ENCODE data around the gene UBE3B.

Gene UBE3B

GRCh38 chr12:109452489-109452888, 24.9 kb upstream of the UBE3B start:
- H3K27me3 ChIP-seq (ENCODE audit: control insufficient read depth, insufficient read depth, low read length): no peaks in the 10 kb centered on the region
- no peak overlapping the region for H3K9ac ChIP-seq (ENCODE audit: low read depth, low read length)
- H3K9me3 ChIP-seq (ENCODE audit: control insufficient read depth, insufficient read depth, low read length): no peaks in the 10 kb centered on the region
- no peak overlapping the region for H3K4me3 ChIP-seq (ENCODE audit: low read depth, low read length)
- peaks cover 4% of the 10 kb centered on the region for H3K4me1 ChIP-seq (ENCODE audit: control insufficient read depth, insufficient read depth, low read length)
- H3K36me3 ChIP-seq (ENCODE audit: control insufficient read depth, insufficient read depth, low read length): peaks cover 40% of the 10 kb centered on the region

- H3K4me1 ChIP-seq (ENCODE audit: control insufficient read depth, insufficient read depth, low read length): peaks cover 31% of the 10 kb centered on the region
- no peak overlapping the region for H3K4me3 ChIP-seq (ENCODE audit: low read depth, low read length)
- no peak overlapping the region for H3K9ac ChIP-seq (ENCODE audit: low read depth, low read length)
- peaks cover 34% of the 10 kb centered on the region for H3K36me3 ChIP-seq (ENCODE audit: control insufficient read depth, insufficient read depth, low read length)
- H3K9me3 ChIP-seq (ENCODE audit: control insufficient read depth, insufficient read depth, low read length): no peaks in the 10 kb centered on the region
- no peaks in the 10 kb centered on the region for H3K27me3 ChIP-seq (ENCODE audit: control insufficient read depth, insufficient read depth, low read length)
Measured at GRCh38 chr12:109455706-109456105, 21.7 kb upstream of the UBE3B start.

- Histone ChIP-seq H3K36me3 (ENCODE audit: control insufficient read depth, insufficient read depth, low read length) (peaks cover 18% of the 10 kb centered on the region), H3K4me3 (ENCODE audit: low read depth, low read length) (peak overlapping the region; percentile 4)
Measured at GRCh38 chr12:109458086-109458485, 19.3 kb upstream of the UBE3B start.

GRCh38 chr12:109458771-109459208, 18.6 kb upstream of the UBE3B start:
- no peaks in the 10 kb centered on the region for H3K27me3 ChIP-seq (ENCODE audit: control insufficient read depth, insufficient read depth, low read length)
- peak overlapping the region; percentile 6 for H3K4me3 ChIP-seq (ENCODE audit: low read depth, low read length)
- H3K36me3 ChIP-seq (ENCODE audit: control insufficient read depth, insufficient read depth, low read length): peaks cover 12% of the 10 kb centered on the region
- H3K9me3 ChIP-seq (ENCODE audit: control insufficient read depth, insufficient read depth, low read length): no peaks in the 10 kb centered on the region
- H3K9ac ChIP-seq (ENCODE audit: low read depth, low read length): no peak overlapping the region
- peaks cover 61% of the 10 kb centered on the region for H3K4me1 ChIP-seq (ENCODE audit: control insufficient read depth, insufficient read depth, low read length)

More at GRCh38 chr12:109458086-109458485, 19.3 kb upstream of the UBE3B start:
- Histone ChIP-seq H3K9me3 (ENCODE audit: control insufficient read depth, insufficient read depth, low read length) (no peaks in the 10 kb centered on the region), H3K27me3 (ENCODE audit: control insufficient read depth, insufficient read depth, low read length) (no peaks in the 10 kb centered on the region), H3K9ac (ENCODE audit: low read depth, low read length) (peak overlapping the region; percentile 55), H3K4me1 (ENCODE audit: control insufficient read depth, insufficient read depth, low read length) (peaks cover 54% of the 10 kb centered on the region)

GRCh38 chr12:109459247-109459646, 18.2 kb upstream of the UBE3B start:
- Histone ChIP-seq H3K4me1 (ENCODE audit: control insufficient read depth, insufficient read depth, low read length) (peaks cover 66% of the 10 kb centered on the region), H3K9me3 (ENCODE audit: control insufficient read depth, insufficient read depth, low read length) (no peaks in the 10 kb centered on the region), H3K4me3 (ENCODE audit: low read depth, low read length) (peak overlapping the region; percentile 6), H3K9ac (ENCODE audit: low read depth, low read length) (no peak overlapping the region), H3K27me3 (ENCODE audit: control insufficient read depth, insufficient read depth, low read length) (no peaks in the 10 kb centered on the region), H3K36me3 (ENCODE audit: control insufficient read depth, insufficient read depth, low read length) (peaks cover 12% of the 10 kb centered on the region)

- Histone ChIP-seq H3K9ac (ENCODE audit: low read depth, low read length) (no peak overlapping the region), H3K27me3 (ENCODE audit: control insufficient read depth, insufficient read depth, low read length) (no peaks in the 10 kb centered on the region), H3K9me3 (ENCODE audit: control insufficient read depth, insufficient read depth, low read length) (no peaks in the 10 kb centered on the region), H3K4me3 (ENCODE audit: low read depth, low read length) (no peak overlapping the region), H3K4me1 (ENCODE audit: control insufficient read depth, insufficient read depth, low read length) (peaks cover 67% of the 10 kb centered on the region), H3K36me3 (ENCODE audit: control insufficient read depth, insufficient read depth, low read length) (peaks cover 11% of the 10 kb centered on the region)
Measured at GRCh38 chr12:109460538-109460937, 16.9 kb upstream of the UBE3B start.

- Histone ChIP-seq H3K9ac (ENCODE audit: low read depth, low read length) (no peak overlapping the region), H3K4me1 (ENCODE audit: control insufficient read depth, insufficient read depth, low read length) (peaks cover 67% of the 10 kb centered on the region), H3K4me3 (ENCODE audit: low read depth, low read length) (no peak overlapping the region), H3K9me3 (ENCODE audit: control insufficient read depth, insufficient read depth, low read length) (no peaks in the 10 kb centered on the region), H3K36me3 (ENCODE audit: control insufficient read depth, insufficient read depth, low read length) (peaks cover 3% of the 10 kb centered on the region), H3K27me3 (ENCODE audit: control insufficient read depth, insufficient read depth, low read length) (no peaks in the 10 kb centered on the region)
Measured at GRCh38 chr12:109461049-109461845, 16.2 kb upstream of the UBE3B start.

- no peak overlapping the region for H3K4me3 ChIP-seq (ENCODE audit: low read depth, low read length)
- H3K27me3 ChIP-seq (ENCODE audit: control insufficient read depth, insufficient read depth, low read length): no peaks in the 10 kb centered on the region
- no peaks in the 10 kb centered on the region for H3K9me3 ChIP-seq (ENCODE audit: control insufficient read depth, insufficient read depth, low read length)
- no peaks in the 10 kb centered on the region for H3K36me3 ChIP-seq (ENCODE audit: control insufficient read depth, insufficient read depth, low read length)
- peaks cover 67% of the 10 kb centered on the region for H3K4me1 ChIP-seq (ENCODE audit: control insufficient read depth, insufficient read depth, low read length)
- no peak overlapping the region for H3K9ac ChIP-seq (ENCODE audit: low read depth, low read length)
Measured at GRCh38 chr12:109461846-109462756, 15.3 kb upstream of the UBE3B start.

GRCh38 chr12:109462868-109463692, 14.4 kb upstream of the UBE3B start:
- Histone ChIP-seq H3K9me3 (ENCODE audit: control insufficient read depth, insufficient read depth, low read length) (no peaks in the 10 kb centered on the region), H3K9ac (ENCODE audit: low read depth, low read length) (peak overlapping the region; percentile 29), H3K4me1 (ENCODE audit: control insufficient read depth, insufficient read depth, low read length) (peaks cover 57% of the 10 kb centered on the region), H3K27me3 (ENCODE audit: control insufficient read depth, insufficient read depth, low read length) (no peaks in the 10 kb centered on the region), H3K36me3 (ENCODE audit: control insufficient read depth, insufficient read depth, low read length) (no peaks in the 10 kb centered on the region), H3K4me3 (ENCODE audit: low read depth, low read length) (no peak overlapping the region)

GRCh38 chr12:109463756-109464155, 13.7 kb upstream of the UBE3B start:
- Histone ChIP-seq H3K36me3 (ENCODE audit: control insufficient read depth, insufficient read depth, low read length) (no peaks in the 10 kb centered on the region), H3K9ac (ENCODE audit: low read depth, low read length) (no peak overlapping the region), H3K27me3 (ENCODE audit: control insufficient read depth, insufficient read depth, low read length) (no peaks in the 10 kb centered on the region), H3K4me1 (ENCODE audit: control insufficient read depth, insufficient read depth, low read length) (peaks cover 53% of the 10 kb centered on the region), H3K9me3 (ENCODE audit: control insufficient read depth, insufficient read depth, low read length) (no peaks in the 10 kb centered on the region), H3K4me3 (ENCODE audit: low read depth, low read length) (no peak overlapping the region)

GRCh38 chr12:109464642-109465351, 12.6 kb upstream of the UBE3B start:
- Histone ChIP-seq H3K36me3 (ENCODE audit: control insufficient read depth, insufficient read depth, low read length) (peaks cover 8% of the 10 kb centered on the region), H3K9me3 (ENCODE audit: control insufficient read depth, insufficient read depth, low read length) (no peaks in the 10 kb centered on the region), H3K27me3 (ENCODE audit: control insufficient read depth, insufficient read depth, low read length) (no peaks in the 10 kb centered on the region), H3K4me1 (ENCODE audit: control insufficient read depth, insufficient read depth, low read length) (peaks cover 46% of the 10 kb centered on the region), H3K9ac (ENCODE audit: low read depth, low read length) (no peak overlapping the region), H3K4me3 (ENCODE audit: low read depth, low read length) (no peak overlapping the region)
